ENCODE data around the gene PPP1R15B. TPM values are rescaled to one million over a fixed set of nuclear protein-coding genes. Genes with fewer than 3 reads are reported as not detected.

The PPP1R15B gene
- total RNA-seq, 1 experiment from 2014 or later, result 52.5 TPM

GRCh38 chr1:204442376-204443259 lies 31.0 kb upstream of the PPP1R15B start:
- TF ChIP-seq EZH2 (IDR thresholded peaks at IDR 0.05; ENCODE audit: borderline replicate concordance, low read depth, low read length, poor library complexity, severe bottlenecking) (no peak), CTCF (conservative IDR thresholded peaks at IDR 0.05; ENCODE audit: low read depth, low read length) (no peak)
- H3K27me3 ChIP-seq (replicated peaks; ENCODE audit: insufficient read depth, low read depth, low read length, poor library complexity), result no peaks in the 10 kb centered on the region
- ChIA-PET CTCF (no interaction called here), POLR2A (ENCODE audit: low non-redundant PET) (no interaction called here)
- H3K36me3 ChIP-seq (ENCODE audit: insufficient read depth, low read length, poor library complexity, severe bottlenecking), result peaks cover 15% of the 10 kb centered on the region
- no peak overlapping the region for H3K27ac ChIP-seq (ENCODE audit: low read depth, low read length, poor library complexity, severe bottlenecking)
- intact Hi-C loops (cut with micrococcal nuclease; ENCODE audit: unreplicated experiment), result loop anchor here (10.0 kb wide), 1 partner anchor 362 kb away; no protein-coding TSS in a partner anchor
- no peak for DNase-seq (ENCODE audit: low spot score)
- BruUV-seq (replicated peaks), result no TSS peak
- no peak overlapping the region for H3K4me3 ChIP-seq (ENCODE audit: low read depth, low read length, poor library complexity, severe bottlenecking)
- H3K4me1 ChIP-seq (ENCODE audit: insufficient read depth, low read length, poor library complexity, severe bottlenecking), result peaks cover 7% of the 10 kb centered on the region
- no peaks in the 10 kb centered on the region for H3K9me3 ChIP-seq (ENCODE audit: low read depth, low read length, poor library complexity, severe bottlenecking)

DNA sequence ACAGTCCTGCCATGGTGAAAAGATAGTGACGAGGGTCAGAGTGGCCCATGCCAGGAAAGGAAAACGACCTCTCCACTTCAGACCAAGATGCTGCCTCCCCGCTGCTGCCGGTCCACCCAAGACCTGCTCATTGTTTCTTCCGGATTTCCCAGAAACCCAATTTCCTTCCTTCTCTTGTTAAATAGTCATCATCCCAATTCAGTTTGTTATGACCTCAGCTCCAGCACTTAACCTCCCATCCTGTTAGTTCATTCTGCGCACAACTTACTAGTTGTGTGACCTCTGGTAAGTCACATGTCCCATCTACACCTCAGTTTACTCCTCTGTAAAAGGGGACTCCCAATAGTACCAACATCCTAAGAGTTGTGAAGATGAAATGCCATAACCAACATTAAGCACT lies 29.9 kb upstream of the PPP1R15B start:
- ChIA-PET CTCF (no interaction called here), POLR2A (ENCODE audit: low non-redundant PET) (no interaction called here)
- H3K36me3 ChIP-seq (ENCODE audit: insufficient read depth, low read length, poor library complexity, severe bottlenecking), result peaks cover 15% of the 10 kb centered on the region
- no peak for TF ChIP-seq EZH2 (IDR thresholded peaks at IDR 0.05; ENCODE audit: borderline replicate concordance, low read depth, low read length, poor library complexity, severe bottlenecking)
- no peak for TF ChIP-seq CTCF (conservative IDR thresholded peaks at IDR 0.05; ENCODE audit: low read depth, low read length)
- no peak for DNase-seq (ENCODE audit: low spot score)
- intact Hi-C loops (cut with micrococcal nuclease; ENCODE audit: unreplicated experiment), result loop anchor here (10.0 kb wide), 1 partner anchor 363 kb away; no protein-coding TSS in a partner anchor
- peaks cover 1% of the 10 kb centered on the region for H3K4me1 ChIP-seq (ENCODE audit: insufficient read depth, low read length, poor library complexity, severe bottlenecking)
- no TSS peak for BruUV-seq (replicated peaks)
- H3K9me3 ChIP-seq (ENCODE audit: low read depth, low read length, poor library complexity, severe bottlenecking), result no peaks in the 10 kb centered on the region
- H3K27ac ChIP-seq (ENCODE audit: low read depth, low read length, poor library complexity, severe bottlenecking), result no peak overlapping the region
- H3K4me3 ChIP-seq (ENCODE audit: low read depth, low read length, poor library complexity, severe bottlenecking), result no peak overlapping the region
- no peaks in the 10 kb centered on the region for H3K27me3 ChIP-seq (replicated peaks; ENCODE audit: insufficient read depth, low read depth, low read length, poor library complexity)

DNA sequence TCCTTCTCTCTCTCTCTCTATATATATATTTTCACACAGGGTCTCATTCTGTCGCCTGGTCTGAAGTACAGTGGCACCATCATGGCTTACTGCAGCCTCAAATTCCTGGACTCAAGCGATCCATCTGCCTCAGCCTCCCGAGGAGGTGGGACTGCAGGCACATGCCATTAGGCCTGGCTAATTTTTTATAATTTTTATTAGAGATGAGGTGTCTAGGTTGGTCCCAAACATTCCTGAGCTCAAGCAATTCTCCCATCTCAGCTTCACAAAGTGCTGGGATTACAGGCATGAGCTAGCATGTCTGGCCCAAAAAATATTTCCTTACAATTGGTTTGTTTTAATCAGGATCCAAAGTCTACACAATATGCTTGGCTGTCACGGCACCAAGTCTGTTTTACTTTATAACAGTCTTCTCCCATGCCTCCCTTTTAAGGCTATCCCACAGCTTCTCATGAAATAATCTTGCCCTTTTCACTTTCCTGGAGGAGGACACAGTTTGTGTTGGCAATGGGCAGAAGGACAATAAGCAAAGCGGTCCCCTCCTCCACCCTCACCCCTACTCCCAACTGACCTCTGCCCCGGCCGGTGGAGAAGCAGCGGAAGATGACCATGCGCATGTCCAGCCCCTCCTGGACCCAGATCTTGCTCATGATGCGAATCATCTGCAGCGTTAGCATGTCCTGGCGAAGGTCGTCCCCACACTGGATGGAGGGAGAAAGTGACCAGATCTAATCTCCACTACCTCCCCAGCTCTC lies 28.2 kb upstream of the PPP1R15B start:
- no TSS peak for BruUV-seq (replicated peaks)
- Histone ChIP-seq H3K9me3 (ENCODE audit: low read depth, low read length, poor library complexity, severe bottlenecking) (no peaks in the 10 kb centered on the region), H3K4me1 (ENCODE audit: insufficient read depth, low read length, poor library complexity, severe bottlenecking) (peaks cover 16% of the 10 kb centered on the region), H3K27ac (ENCODE audit: low read depth, low read length, poor library complexity, severe bottlenecking) (no peak overlapping the region), H3K4me3 (ENCODE audit: low read depth, low read length, poor library complexity, severe bottlenecking) (no peak overlapping the region), H3K36me3 (ENCODE audit: insufficient read depth, low read length, poor library complexity, severe bottlenecking) (peaks cover 15% of the 10 kb centered on the region), H3K27me3 (replicated peaks; ENCODE audit: insufficient read depth, low read depth, low read length, poor library complexity) (no peaks in the 10 kb centered on the region)
- ChIA-PET POLR2A (ENCODE audit: low non-redundant PET) (no interaction called here), CTCF (interaction anchor here (1.0 to 2.6 kb wide), 2 partner anchors 9 to 63 kb away, joined by 3 to 19 read pairs; no protein-coding TSS in a partner anchor)
- DNase-seq (ENCODE audit: low spot score), result no peak
- no peak for TF ChIP-seq EZH2 (IDR thresholded peaks at IDR 0.05; ENCODE audit: borderline replicate concordance, low read depth, low read length, poor library complexity, severe bottlenecking)
- TF ChIP-seq CTCF (conservative IDR thresholded peaks at IDR 0.05; ENCODE audit: low read depth, low read length), result no peak
- intact Hi-C loops (cut with micrococcal nuclease; ENCODE audit: unreplicated experiment), result loop anchor here (10.0 kb wide), 1 partner anchor 365 kb away; no protein-coding TSS in a partner anchor

All from A673 (cell line).